ENCODE data around the gene EEPD1.

EEPD1 gene

DNA sequence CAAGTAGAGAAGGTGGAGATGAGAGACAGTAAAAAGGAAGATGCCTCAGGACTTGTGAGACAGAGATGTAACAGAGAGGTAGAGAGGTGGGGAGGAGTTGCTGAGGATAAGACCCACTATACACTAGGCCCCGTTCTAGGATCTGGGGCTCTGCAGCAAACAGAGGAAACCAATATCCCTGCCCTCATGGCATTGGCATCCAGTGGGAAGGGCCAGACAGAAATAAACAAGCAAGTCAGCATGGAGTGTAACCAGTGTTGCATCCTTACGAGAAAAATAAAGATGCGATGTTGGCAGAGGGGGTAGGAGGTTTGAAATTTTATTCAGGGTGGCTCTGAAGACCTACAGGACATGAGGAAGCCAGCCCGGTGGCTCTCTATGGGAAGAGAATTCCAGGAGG, 22.0 kb upstream of the EEPD1 start:
- no peak overlapping the region for H3K4me3 ChIP-seq (ENCODE audit: insufficient read length, low read depth)
- no peaks in the 10 kb centered on the region for H3K36me3 ChIP-seq (ENCODE audit: insufficient read depth, insufficient read length, low read length)
- H3K27me3 ChIP-seq (ENCODE audit: insufficient read depth, insufficient read length): no peaks in the 10 kb centered on the region
- no peaks in the 10 kb centered on the region for H3K9me3 ChIP-seq (ENCODE audit: insufficient read depth, low read length)
- TF ChIP-seq SUZ12 (IDR thresholded peaks at IDR 0.05; ENCODE audit: extremely low read depth, insufficient read depth, insufficient read length) (no peak), ZNF274 (IDR thresholded peaks at IDR 0.05; ENCODE audit: low read depth, low read length) (no peak), YY1 (IDR thresholded peaks at IDR 0.05; ENCODE audit: insufficient read depth, insufficient read length) (no peak)
- H3K9ac ChIP-seq (ENCODE audit: insufficient read length, low read depth): no peak overlapping the region
- no peaks in the 10 kb centered on the region for H3K4me1 ChIP-seq (ENCODE audit: insufficient read depth, insufficient read length)
- DNase-seq (ENCODE audit: low read depth, low spot score): no peak

DNA sequence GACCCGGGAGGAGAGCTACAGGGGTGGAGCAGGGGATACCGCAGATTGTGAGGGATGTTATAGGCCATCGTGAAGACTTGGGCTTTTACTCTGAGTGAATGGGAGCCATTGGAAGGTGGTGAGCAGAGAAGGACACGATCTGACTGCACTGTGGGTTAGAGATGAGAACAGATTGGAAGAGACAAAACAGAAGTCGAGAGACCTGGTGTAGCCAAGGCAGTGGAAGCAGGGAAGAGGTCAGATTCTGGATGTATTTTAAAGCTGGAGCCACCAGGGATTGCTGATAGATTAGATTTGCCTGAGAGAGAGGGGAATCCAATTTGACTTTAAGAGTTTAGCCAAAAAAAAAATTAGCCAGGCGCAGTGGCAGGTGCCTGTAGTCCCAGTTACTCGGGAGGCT, 21.6 kb upstream of the EEPD1 start:
- DNase-seq (ENCODE audit: low read depth, low spot score): no peak
- no peak overlapping the region for H3K9ac ChIP-seq (ENCODE audit: insufficient read length, low read depth)
- H3K27me3 ChIP-seq (ENCODE audit: insufficient read depth, insufficient read length): no peaks in the 10 kb centered on the region
- no peaks in the 10 kb centered on the region for H3K4me1 ChIP-seq (ENCODE audit: insufficient read depth, insufficient read length)
- H3K4me3 ChIP-seq (ENCODE audit: insufficient read length, low read depth): no peak overlapping the region
- no peaks in the 10 kb centered on the region for H3K9me3 ChIP-seq (ENCODE audit: insufficient read depth, low read length)
- TF ChIP-seq ZNF274 (IDR thresholded peaks at IDR 0.05; ENCODE audit: low read depth, low read length): no peak
- TF ChIP-seq SUZ12 (IDR thresholded peaks at IDR 0.05; ENCODE audit: extremely low read depth, insufficient read depth, insufficient read length): no peak
- no peak for TF ChIP-seq YY1 (IDR thresholded peaks at IDR 0.05; ENCODE audit: insufficient read depth, insufficient read length)
- no peaks in the 10 kb centered on the region for H3K36me3 ChIP-seq (ENCODE audit: insufficient read depth, insufficient read length, low read length)

DNA sequence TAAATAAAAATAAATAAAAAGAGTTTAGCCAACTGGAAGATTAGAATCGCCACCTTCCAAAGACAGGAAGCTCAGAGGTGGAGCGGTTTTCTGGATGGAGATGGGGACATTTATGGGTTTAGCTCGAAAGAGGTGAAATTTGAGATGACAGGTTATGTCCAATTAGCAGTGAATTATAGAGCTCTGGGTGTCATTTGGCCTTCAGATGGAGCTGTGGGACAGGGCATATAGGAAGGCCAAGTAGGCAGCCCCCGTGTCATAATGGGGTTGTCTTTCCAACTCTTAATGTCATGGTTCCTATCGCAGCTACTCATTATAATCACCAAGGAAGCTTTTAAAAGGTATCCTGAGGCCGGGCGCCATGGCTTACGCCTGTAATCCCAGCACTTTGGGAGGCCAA, 21.0 kb upstream of the EEPD1 start:
- Histone ChIP-seq H3K4me1 (ENCODE audit: insufficient read depth, insufficient read length) (no peaks in the 10 kb centered on the region), H3K4me3 (ENCODE audit: insufficient read length, low read depth) (no peak overlapping the region), H3K9me3 (ENCODE audit: insufficient read depth, low read length) (no peaks in the 10 kb centered on the region), H3K27me3 (ENCODE audit: insufficient read depth, insufficient read length) (no peaks in the 10 kb centered on the region), H3K9ac (ENCODE audit: insufficient read length, low read depth) (no peak overlapping the region), H3K36me3 (ENCODE audit: insufficient read depth, insufficient read length, low read length) (no peaks in the 10 kb centered on the region)
- no peak for DNase-seq (ENCODE audit: low read depth, low spot score)
- no peak for TF ChIP-seq SUZ12 (IDR thresholded peaks at IDR 0.05; ENCODE audit: extremely low read depth, insufficient read depth, insufficient read length)
- no peak for TF ChIP-seq YY1 (IDR thresholded peaks at IDR 0.05; ENCODE audit: insufficient read depth, insufficient read length)
- no peak for TF ChIP-seq ZNF274 (IDR thresholded peaks at IDR 0.05; ENCODE audit: low read depth, low read length)

DNA sequence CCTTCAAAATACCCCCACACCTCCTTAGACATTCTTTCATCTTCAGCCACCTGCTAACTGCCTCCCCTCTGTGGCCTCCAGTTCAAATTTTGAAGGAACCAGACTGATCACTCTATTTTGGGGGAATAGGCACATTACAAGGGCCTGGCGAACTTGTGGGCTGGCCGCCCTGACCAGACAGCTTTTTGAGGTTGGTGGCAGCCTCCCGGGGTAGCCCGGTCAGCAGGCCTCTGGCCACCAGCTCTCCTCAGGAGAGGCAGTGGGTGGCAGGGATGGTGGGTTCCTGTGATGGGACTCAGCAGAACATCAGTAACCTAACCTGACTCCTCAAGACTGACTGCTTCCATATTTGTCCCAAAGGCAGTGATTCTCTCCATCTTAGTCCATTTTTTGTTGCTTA, 17.4 kb upstream of the EEPD1 start:
- TF ChIP-seq YY1 (IDR thresholded peaks at IDR 0.05; ENCODE audit: insufficient read depth, insufficient read length): no peak
- no peak for TF ChIP-seq ZNF274 (IDR thresholded peaks at IDR 0.05; ENCODE audit: low read depth, low read length)
- TF ChIP-seq SUZ12 (IDR thresholded peaks at IDR 0.05; ENCODE audit: extremely low read depth, insufficient read depth, insufficient read length): no peak
- Histone ChIP-seq H3K4me1 (ENCODE audit: insufficient read depth, insufficient read length) (no peaks in the 10 kb centered on the region), H3K36me3 (ENCODE audit: insufficient read depth, insufficient read length, low read length) (no peaks in the 10 kb centered on the region), H3K4me3 (ENCODE audit: insufficient read length, low read depth) (no peak overlapping the region), H3K9ac (ENCODE audit: insufficient read length, low read depth) (no peak overlapping the region), H3K9me3 (ENCODE audit: insufficient read depth, low read length) (no peaks in the 10 kb centered on the region), H3K27me3 (ENCODE audit: insufficient read depth, insufficient read length) (no peaks in the 10 kb centered on the region)
- DNase-seq (ENCODE audit: low read depth, low spot score): no peak

DNA sequence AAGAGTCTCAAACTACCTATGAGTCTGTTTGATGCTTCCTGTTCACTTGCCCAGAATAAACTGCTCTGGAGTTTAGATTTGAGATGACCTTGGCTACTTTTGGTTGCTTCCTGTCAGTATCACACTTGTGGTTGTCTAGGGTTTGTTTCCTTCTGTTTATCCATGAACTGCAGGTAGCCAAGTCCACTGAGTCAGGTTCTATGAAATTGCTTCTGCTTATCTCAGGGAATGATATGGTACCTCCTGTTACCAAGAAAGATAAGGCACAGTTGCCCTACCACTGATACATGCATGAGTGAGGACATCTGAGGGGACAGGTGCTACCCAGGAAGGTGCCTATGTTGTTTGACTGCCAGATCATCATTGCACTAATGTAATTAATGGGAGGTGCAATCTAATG, 15.8 kb upstream of the EEPD1 start:
- no peaks in the 10 kb centered on the region for H3K4me1 ChIP-seq (ENCODE audit: insufficient read depth, insufficient read length)
- DNase-seq (ENCODE audit: low read depth, low spot score): no peak
- no peak overlapping the region for H3K4me3 ChIP-seq (ENCODE audit: insufficient read length, low read depth)
- TF ChIP-seq SUZ12 (IDR thresholded peaks at IDR 0.05; ENCODE audit: extremely low read depth, insufficient read depth, insufficient read length) (no peak), ZNF274 (IDR thresholded peaks at IDR 0.05; ENCODE audit: low read depth, low read length) (no peak), YY1 (IDR thresholded peaks at IDR 0.05; ENCODE audit: insufficient read depth, insufficient read length) (no peak)
- H3K27me3 ChIP-seq (ENCODE audit: insufficient read depth, insufficient read length): no peaks in the 10 kb centered on the region
- H3K9ac ChIP-seq (ENCODE audit: insufficient read length, low read depth): no peak overlapping the region
- H3K9me3 ChIP-seq (ENCODE audit: insufficient read depth, low read length): no peaks in the 10 kb centered on the region
- no peaks in the 10 kb centered on the region for H3K36me3 ChIP-seq (ENCODE audit: insufficient read depth, insufficient read length, low read length)

DNA sequence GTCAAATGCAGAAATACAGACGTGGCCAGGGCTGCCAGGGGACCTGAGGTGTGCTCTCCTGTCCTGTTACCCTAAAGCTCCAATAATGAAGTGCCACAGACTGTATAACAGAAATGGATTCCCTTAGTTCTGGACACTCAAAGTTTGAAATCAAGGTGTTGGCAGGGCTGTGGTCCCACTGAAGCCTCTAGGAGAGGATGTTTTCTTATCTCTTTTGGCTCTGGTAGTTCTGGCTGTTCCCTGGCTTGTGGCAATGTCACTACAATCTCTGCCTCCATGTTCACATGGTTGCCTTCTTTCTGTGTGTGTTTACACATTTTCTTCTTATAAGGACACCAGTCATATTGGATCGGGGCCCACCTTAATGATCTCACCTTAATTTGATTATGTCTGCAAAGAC, 15.3 kb upstream of the EEPD1 start:
- Histone ChIP-seq H3K4me1 (ENCODE audit: insufficient read depth, insufficient read length) (no peaks in the 10 kb centered on the region), H3K9me3 (ENCODE audit: insufficient read depth, low read length) (no peaks in the 10 kb centered on the region), H3K9ac (ENCODE audit: insufficient read length, low read depth) (no peak overlapping the region), H3K36me3 (ENCODE audit: insufficient read depth, insufficient read length, low read length) (no peaks in the 10 kb centered on the region), H3K27me3 (ENCODE audit: insufficient read depth, insufficient read length) (no peaks in the 10 kb centered on the region), H3K4me3 (ENCODE audit: insufficient read length, low read depth) (no peak overlapping the region)
- no peak for TF ChIP-seq ZNF274 (IDR thresholded peaks at IDR 0.05; ENCODE audit: low read depth, low read length)
- TF ChIP-seq SUZ12 (IDR thresholded peaks at IDR 0.05; ENCODE audit: extremely low read depth, insufficient read depth, insufficient read length): no peak
- TF ChIP-seq YY1 (IDR thresholded peaks at IDR 0.05; ENCODE audit: insufficient read depth, insufficient read length): no peak
- no peak for DNase-seq (ENCODE audit: low read depth, low spot score)

DNA sequence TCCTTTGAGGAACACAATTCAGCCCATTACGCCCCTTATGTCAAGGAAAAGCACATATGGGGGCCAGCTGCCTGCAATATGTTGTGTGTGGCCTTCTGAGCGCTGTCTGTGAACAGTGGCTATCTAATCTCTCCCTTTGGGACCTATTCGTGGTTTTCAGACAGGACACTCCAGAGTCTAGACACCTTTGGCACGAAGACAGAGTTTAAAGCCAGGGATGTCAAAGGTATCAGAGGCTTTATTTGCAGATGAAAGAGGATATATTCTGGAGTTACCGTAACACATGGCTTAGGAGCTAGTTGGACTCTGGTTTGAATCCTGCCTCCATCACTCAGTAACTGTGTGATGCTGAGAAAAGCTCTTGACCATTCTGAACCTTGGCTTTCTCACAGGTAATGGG, 14.8 kb upstream of the EEPD1 start:
- Histone ChIP-seq H3K4me1 (ENCODE audit: insufficient read depth, insufficient read length) (no peaks in the 10 kb centered on the region), H3K27me3 (ENCODE audit: insufficient read depth, insufficient read length) (no peaks in the 10 kb centered on the region), H3K4me3 (ENCODE audit: insufficient read length, low read depth) (no peak overlapping the region), H3K9ac (ENCODE audit: insufficient read length, low read depth) (no peak overlapping the region), H3K36me3 (ENCODE audit: insufficient read depth, insufficient read length, low read length) (no peaks in the 10 kb centered on the region), H3K9me3 (ENCODE audit: insufficient read depth, low read length) (no peaks in the 10 kb centered on the region)
- DNase-seq (ENCODE audit: low read depth, low spot score): no peak
- TF ChIP-seq ZNF274 (IDR thresholded peaks at IDR 0.05; ENCODE audit: low read depth, low read length): no peak
- no peak for TF ChIP-seq SUZ12 (IDR thresholded peaks at IDR 0.05; ENCODE audit: extremely low read depth, insufficient read depth, insufficient read length)
- no peak for TF ChIP-seq YY1 (IDR thresholded peaks at IDR 0.05; ENCODE audit: insufficient read depth, insufficient read length)

DNA sequence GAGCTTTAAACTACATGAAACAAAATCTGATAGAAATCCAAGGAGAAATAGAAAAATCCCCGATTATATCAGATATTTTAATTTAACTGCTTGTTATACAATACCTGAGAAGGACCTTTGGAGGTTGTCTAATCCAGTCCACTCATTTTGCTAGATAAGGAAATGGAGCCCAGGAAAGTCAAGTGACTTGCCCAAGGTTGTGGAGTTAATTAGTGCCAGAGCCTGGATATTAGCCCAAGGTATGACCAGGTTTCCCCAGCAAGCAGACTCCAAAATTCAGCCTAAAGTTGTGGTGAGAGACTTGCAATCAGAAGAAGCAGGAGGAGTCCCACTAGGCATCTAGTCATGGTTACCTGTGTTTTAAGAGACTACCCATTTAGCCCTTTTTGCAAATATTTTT, 11.7 kb upstream of the EEPD1 start:
- Histone ChIP-seq H3K36me3 (ENCODE audit: insufficient read depth, insufficient read length, low read length) (no peaks in the 10 kb centered on the region), H3K4me1 (ENCODE audit: insufficient read depth, insufficient read length) (no peaks in the 10 kb centered on the region), H3K27me3 (ENCODE audit: insufficient read depth, insufficient read length) (no peaks in the 10 kb centered on the region), H3K9ac (ENCODE audit: insufficient read length, low read depth) (no peak overlapping the region), H3K4me3 (ENCODE audit: insufficient read length, low read depth) (no peak overlapping the region), H3K9me3 (ENCODE audit: insufficient read depth, low read length) (no peaks in the 10 kb centered on the region)
- no peak for TF ChIP-seq ZNF274 (IDR thresholded peaks at IDR 0.05; ENCODE audit: low read depth, low read length)
- TF ChIP-seq SUZ12 (IDR thresholded peaks at IDR 0.05; ENCODE audit: extremely low read depth, insufficient read depth, insufficient read length): no peak
- no peak for TF ChIP-seq YY1 (IDR thresholded peaks at IDR 0.05; ENCODE audit: insufficient read depth, insufficient read length)
- DNase-seq (ENCODE audit: low read depth, low spot score): no peak
